GM19397 (cell line): ENCODE results near the gene MFSD6L.

Source experiments
- ATAC-seq: cut with Tn5 transposase; IDR thresholded peaks from one replicate; pipeline ENCODE4 v1.9.1; 2021; ENCODE audit warnings: mild to moderate bottlenecking, moderate library complexity; ENCODE audit not compliant: unreplicated experiment

The MFSD6L gene

GRCh38 chr17:8794636-8795035 lies 4.5 kb downstream of the MFSD6L start:
- ATAC-seq = no peak

- no peak for ATAC-seq
Observed at GRCh38 chr17:8793649-8794048, 5.5 kb downstream of the MFSD6L start.

GRCh38 chr17:8792646-8793045 lies 6.5 kb downstream of the MFSD6L start:
- ATAC-seq = no peak

GRCh38 chr17:8791910-8792270 lies 7.3 kb downstream of the MFSD6L start:
- no peak for ATAC-seq

- no peak for ATAC-seq
Observed at GRCh38 chr17:8791248-8791909, 7.8 kb downstream of the MFSD6L start.

GRCh38 chr17:8789743-8790142 lies 9.4 kb downstream of the MFSD6L start:
- no peak for ATAC-seq

GRCh38 chr17:8788998-8789397 lies 10.2 kb downstream of the MFSD6L start:
- ATAC-seq = no peak

GRCh38 chr17:8785547-8786413 lies 13.4 kb downstream of the MFSD6L start:
- ATAC-seq = no peak

GRCh38 chr17:8782176-8782575 lies 17.0 kb downstream of the MFSD6L start:
- ATAC-seq = no peak

- ATAC-seq = no peak
Observed at GRCh38 chr17:8781776-8782175, 17.4 kb downstream of the MFSD6L start.

GRCh38 chr17:8776881-8777280 lies 22.3 kb downstream of the MFSD6L start:
- ATAC-seq = no peak

GRCh38 chr17:8776248-8776647 lies 22.9 kb downstream of the MFSD6L start:
- ATAC-seq = no peak

GRCh38 chr17:8766731-8767130 lies 32.4 kb downstream of the MFSD6L start:
- no peak for ATAC-seq

GRCh38 chr17:8762012-8762411 lies 37.2 kb downstream of the MFSD6L start:
- no peak for ATAC-seq

GRCh38 chr17:8758137-8758596 lies 41.0 kb downstream of the MFSD6L start, which contains the start of gene SPDYE4:
SPDYE4 (minus strand) TSS chr17:8758546; CDS start chr17:8758382, 164 bp downstream.
- no peak for ATAC-seq

GRCh38 chr17:8757189-8757588 lies 42.0 kb downstream of the MFSD6L start:
- ATAC-seq = no peak

GRCh38 chr17:8755590-8756255 lies 43.4 kb downstream of the MFSD6L start:
- ATAC-seq = no peak

- ATAC-seq = no peak
Observed at GRCh38 chr17:8754890-8755289, 44.3 kb downstream of the MFSD6L start.

- ATAC-seq = no peak
Observed at GRCh38 chr17:8753976-8754440, 45.2 kb downstream of the MFSD6L start.

- ATAC-seq = no peak
Observed at GRCh38 chr17:8753136-8753975, 45.8 kb downstream of the MFSD6L start.

GRCh38 chr17:8749616-8750015 lies 49.5 kb downstream of the MFSD6L start:
- ATAC-seq = no peak
